22Rv1 (cell line): ENCODE data around the gene DMAC1.

Experiments used
- CTCF ChIP-seq: fragments of 450-650 bp; IDR thresholded peaks from 2 replicates; pipeline ENCODE4 v1.5.1; 2017; ENCODE audit warnings: mild to moderate bottlenecking
- ZFX ChIP-seq: fragments of 450-650 bp; IDR thresholded peaks from 2 replicates; pipeline ENCODE4 v1.6.1; 2017; ENCODE audit warnings: antibody characterized with exemption, borderline replicate concordance

- TF ChIP-seq CTCF: no peak
- no peak for TF ChIP-seq ZFX
These were observed at the start of gene DMAC1 for GRCh38 chr9:7799234-7799943.
